ENCODE results near the gene RALGAPA2. TPM values are rescaled to one million over a fixed set of nuclear protein-coding genes. Genes with fewer than 3 reads are reported as not detected.
A peak's percentile ranks its signal among the peaks of the same experiment; 100 is the strongest.

The RALGAPA2 gene
- total RNA-seq, 1 donor from 2014 or later, result 15.2 TPM

DNA sequence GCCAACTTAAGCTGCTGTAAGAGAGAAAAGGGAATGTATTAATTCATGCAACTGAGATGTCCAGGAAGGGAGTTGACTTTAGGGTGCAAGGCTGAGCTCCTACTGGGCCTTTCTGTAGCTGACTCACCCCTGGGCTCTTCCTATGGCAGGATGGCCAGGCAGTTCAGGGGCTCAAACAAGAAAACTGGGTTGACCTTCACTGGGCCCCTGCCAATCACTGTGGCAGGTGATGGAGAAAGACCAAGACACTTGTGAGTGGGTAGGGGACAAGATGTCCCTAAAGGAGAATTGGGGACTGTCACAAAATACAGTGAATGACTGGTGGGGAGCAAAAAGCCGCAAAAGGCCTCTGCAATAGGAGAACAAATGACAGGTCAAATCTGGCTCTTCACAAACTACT, 21.5 kb upstream of the RALGAPA2 start:
- Mint-ChIP-seq H3K36me3 (ENCODE audit: unreplicated experiment) (no peaks in the 10 kb centered on the region), H3K27ac (ENCODE audit: unreplicated experiment) (no peak overlapping the region), H3K9me3 (ENCODE audit: unreplicated experiment) (no peaks in the 10 kb centered on the region), H3K27me3 (ENCODE audit: unreplicated experiment) (peaks cover 14% of the 10 kb centered on the region), H3K4me1 (ENCODE audit: unreplicated experiment) (peaks cover 22% of the 10 kb centered on the region), H3K4me3 (ENCODE audit: unreplicated experiment) (no peak overlapping the region)
- no peak for DNase-seq (ENCODE audit: extremely low spot score, unreplicated experiment)
- TF ChIP-seq, protein P1, sequence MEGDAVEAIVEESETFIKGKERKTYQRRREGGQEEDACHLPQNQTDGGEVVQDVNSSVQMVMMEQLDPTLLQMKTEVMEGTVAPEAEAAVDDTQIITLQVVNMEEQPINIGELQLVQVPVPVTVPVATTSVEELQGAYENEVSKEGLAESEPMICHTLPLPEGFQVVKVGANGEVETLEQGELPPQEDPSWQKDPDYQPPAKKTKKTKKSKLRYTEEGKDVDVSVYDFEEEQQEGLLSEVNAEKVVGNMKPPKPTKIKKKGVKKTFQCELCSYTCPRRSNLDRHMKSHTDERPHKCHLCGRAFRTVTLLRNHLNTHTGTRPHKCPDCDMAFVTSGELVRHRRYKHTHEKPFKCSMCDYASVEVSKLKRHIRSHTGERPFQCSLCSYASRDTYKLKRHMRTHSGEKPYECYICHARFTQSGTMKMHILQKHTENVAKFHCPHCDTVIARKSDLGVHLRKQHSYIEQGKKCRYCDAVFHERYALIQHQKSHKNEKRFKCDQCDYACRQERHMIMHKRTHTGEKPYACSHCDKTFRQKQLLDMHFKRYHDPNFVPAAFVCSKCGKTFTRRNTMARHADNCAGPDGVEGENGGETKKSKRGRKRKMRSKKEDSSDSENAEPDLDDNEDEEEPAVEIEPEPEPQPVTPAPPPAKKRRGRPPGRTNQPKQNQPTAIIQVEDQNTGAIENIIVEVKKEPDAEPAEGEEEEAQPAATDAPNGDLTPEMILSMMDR (IDR thresholded peaks at IDR 0.05), result no peak

- H3K27ac Mint-ChIP-seq (ENCODE audit: unreplicated experiment), result no peak overlapping the region
- TF ChIP-seq, protein P1 (IDR thresholded peaks at IDR 0.05), result no peak
- H3K4me1 Mint-ChIP-seq (ENCODE audit: unreplicated experiment), result peaks cover 22% of the 10 kb centered on the region
- no peak overlapping the region for H3K4me3 Mint-ChIP-seq (ENCODE audit: unreplicated experiment)
- peaks cover 17% of the 10 kb centered on the region for H3K27me3 Mint-ChIP-seq (ENCODE audit: unreplicated experiment)
- DNase-seq (ENCODE audit: extremely low spot score, unreplicated experiment), result no peak
- no peaks in the 10 kb centered on the region for H3K36me3 Mint-ChIP-seq (ENCODE audit: unreplicated experiment)
- H3K9me3 Mint-ChIP-seq (ENCODE audit: unreplicated experiment), result no peaks in the 10 kb centered on the region
Measured at GRCh38 chr20:20732641-20733040, 20.2 kb upstream of the RALGAPA2 start.

- TF ChIP-seq, protein P1 (IDR thresholded peaks at IDR 0.05), result no peak
- DNase-seq (ENCODE audit: extremely low spot score, unreplicated experiment), result no peak
- H3K27me3 Mint-ChIP-seq (ENCODE audit: unreplicated experiment), result peaks cover 17% of the 10 kb centered on the region
- peaks cover 22% of the 10 kb centered on the region for H3K4me1 Mint-ChIP-seq (ENCODE audit: unreplicated experiment)
- no peaks in the 10 kb centered on the region for H3K9me3 Mint-ChIP-seq (ENCODE audit: unreplicated experiment)
- peak overlapping the region; percentile 52 for H3K27ac Mint-ChIP-seq (ENCODE audit: unreplicated experiment)
- no peak overlapping the region for H3K4me3 Mint-ChIP-seq (ENCODE audit: unreplicated experiment)
- H3K36me3 Mint-ChIP-seq (ENCODE audit: unreplicated experiment), result no peaks in the 10 kb centered on the region
Measured at GRCh38 chr20:20731945-20732296, 19.5 kb upstream of the RALGAPA2 start.

DNA sequence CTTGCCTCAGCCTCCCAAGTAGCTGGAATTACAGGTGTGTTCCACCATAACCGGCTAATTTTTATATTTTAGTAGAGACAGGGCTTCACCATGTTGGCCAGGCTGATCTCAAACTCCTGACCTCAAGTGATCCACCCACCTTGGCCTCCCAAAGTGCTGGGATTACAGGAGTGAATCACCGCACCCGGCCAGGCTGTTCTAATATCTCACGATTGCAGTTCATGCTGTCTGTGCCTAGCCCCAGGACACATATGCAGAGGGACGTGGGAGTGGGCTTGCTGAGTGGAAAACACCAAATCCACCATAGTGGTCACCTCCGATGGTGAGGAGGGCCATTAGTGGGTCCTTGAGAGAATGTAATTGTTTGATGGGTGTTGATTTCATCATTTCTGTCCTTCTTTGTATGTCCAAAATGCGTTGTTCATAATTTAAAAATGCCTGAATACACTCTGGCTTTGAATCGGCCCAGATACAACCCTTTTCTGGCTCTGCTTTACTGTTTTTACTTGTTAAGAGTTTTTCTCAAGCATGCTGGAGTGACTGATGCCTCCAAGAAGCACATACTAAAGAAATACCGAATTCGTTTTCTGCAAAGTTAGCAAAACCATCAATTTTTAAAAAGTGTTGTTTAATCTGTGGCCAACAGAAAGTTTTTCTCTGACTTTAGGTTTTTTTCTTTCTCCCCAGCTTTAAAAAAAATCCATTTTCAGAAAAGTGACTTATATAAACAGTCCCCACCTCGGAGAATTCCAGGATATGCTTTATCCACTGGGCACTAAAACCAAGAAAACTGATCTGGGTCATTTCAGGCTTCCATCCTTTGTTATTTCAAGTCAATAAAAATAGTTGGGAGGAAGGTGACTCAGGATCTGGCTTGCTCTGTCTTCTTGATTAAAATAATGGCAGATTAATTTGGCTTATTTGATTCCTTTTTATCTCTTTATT, 18.8 kb upstream of the RALGAPA2 start:
- Mint-ChIP-seq H3K4me3 (ENCODE audit: unreplicated experiment) (no peak overlapping the region), H3K27ac (ENCODE audit: unreplicated experiment) (peak overlapping the region; percentile 52), H3K4me1 (ENCODE audit: unreplicated experiment) (peaks cover 22% of the 10 kb centered on the region), H3K9me3 (ENCODE audit: unreplicated experiment) (no peaks in the 10 kb centered on the region), H3K36me3 (ENCODE audit: unreplicated experiment) (no peaks in the 10 kb centered on the region), H3K27me3 (ENCODE audit: unreplicated experiment) (peaks cover 12% of the 10 kb centered on the region)
- DNase-seq (ENCODE audit: extremely low spot score, unreplicated experiment), result no peak
- TF ChIP-seq, protein P1 (IDR thresholded peaks at IDR 0.05), result no peak

DNA sequence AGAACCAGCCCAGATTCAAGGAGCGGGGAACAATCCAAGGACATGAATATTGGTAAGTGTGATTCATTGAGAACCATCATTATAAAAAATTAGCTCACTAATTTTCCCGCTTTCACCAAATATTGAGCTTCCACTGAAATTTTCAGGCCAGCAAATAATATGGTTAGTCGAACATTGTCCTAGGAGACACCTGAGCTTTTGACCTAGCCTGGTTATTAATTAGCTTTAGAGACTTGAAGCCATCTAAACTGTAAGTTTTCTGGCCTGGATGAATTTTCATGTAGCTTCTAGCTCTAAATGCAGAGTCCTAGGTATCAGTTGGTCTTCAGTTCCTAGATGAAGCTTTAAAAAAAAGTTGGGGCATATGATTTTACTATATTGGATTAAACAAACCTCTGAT, 17.1 kb upstream of the RALGAPA2 start:
- peaks cover 22% of the 10 kb centered on the region for H3K4me1 Mint-ChIP-seq (ENCODE audit: unreplicated experiment)
- H3K27me3 Mint-ChIP-seq (ENCODE audit: unreplicated experiment), result peaks cover 14% of the 10 kb centered on the region
- H3K4me3 Mint-ChIP-seq (ENCODE audit: unreplicated experiment), result no peak overlapping the region
- H3K27ac Mint-ChIP-seq (ENCODE audit: unreplicated experiment), result no peak overlapping the region
- TF ChIP-seq, protein P1 (IDR thresholded peaks at IDR 0.05), result no peak
- no peaks in the 10 kb centered on the region for H3K9me3 Mint-ChIP-seq (ENCODE audit: unreplicated experiment)
- no peaks in the 10 kb centered on the region for H3K36me3 Mint-ChIP-seq (ENCODE audit: unreplicated experiment)
- no peak for DNase-seq (ENCODE audit: extremely low spot score, unreplicated experiment)

All from osteocyte (in vitro differentiated cells).